GM04503 (cell line): Measurements from ENCODE around the gene TDRD1.

Experiments
- DNase-seq: peaks from one replicate; pipeline ENCODE4 v3.0.0-alpha.2; 2012; ENCODE audit warnings: low read depth

Gene TDRD1

DNA sequence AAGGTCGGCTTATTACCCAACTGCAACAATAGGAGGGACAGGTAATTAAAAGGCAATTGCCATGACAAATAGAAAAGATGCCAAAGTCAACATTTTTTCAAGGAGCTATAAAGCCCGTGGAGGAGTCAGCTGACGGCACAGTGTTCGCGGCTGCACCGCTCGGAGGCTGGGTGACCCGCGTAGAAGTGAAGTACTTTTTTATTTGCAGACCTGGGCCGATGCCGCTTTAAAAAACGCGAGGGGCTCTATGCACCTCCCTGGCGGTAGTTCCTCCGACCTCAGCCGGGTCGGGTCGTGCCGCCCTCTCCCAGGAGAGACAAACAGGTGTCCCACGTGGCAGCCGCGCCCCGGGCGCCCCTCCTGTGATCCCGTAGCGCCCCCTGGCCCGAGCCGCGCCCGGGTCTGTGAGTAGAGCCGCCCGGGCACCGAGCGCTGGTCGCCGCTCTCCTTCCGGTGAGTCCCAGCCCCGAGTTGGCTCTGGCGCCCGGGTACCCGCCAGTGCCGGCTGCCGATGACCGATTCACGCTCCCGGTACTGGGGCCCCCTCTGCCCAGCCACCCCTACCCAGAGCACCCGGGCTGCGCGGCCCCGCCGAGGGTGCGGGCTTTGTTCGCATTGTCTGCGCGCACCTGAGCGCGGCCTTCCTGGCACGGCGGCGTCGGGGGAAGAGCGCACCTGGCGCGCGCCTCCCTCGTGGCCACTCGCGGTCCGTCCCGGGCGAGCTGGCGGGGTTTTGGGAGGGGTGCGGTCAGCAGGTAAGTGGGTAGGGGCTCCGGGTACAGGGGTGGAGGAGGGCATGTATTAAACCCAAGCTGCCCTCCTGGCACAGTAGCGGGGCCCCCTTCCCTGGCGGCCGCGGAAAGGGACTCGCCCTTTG is 60.2 kb downstream of the TDRD1 start, which contains the start of gene VWA2:
Gene VWA2 (plus strand): TSS at position 138 of the 877 bp plus-strand sequence. CDS start 9,460 bp downstream, outside the sequence.
- no peak for DNase-seq

DNA sequence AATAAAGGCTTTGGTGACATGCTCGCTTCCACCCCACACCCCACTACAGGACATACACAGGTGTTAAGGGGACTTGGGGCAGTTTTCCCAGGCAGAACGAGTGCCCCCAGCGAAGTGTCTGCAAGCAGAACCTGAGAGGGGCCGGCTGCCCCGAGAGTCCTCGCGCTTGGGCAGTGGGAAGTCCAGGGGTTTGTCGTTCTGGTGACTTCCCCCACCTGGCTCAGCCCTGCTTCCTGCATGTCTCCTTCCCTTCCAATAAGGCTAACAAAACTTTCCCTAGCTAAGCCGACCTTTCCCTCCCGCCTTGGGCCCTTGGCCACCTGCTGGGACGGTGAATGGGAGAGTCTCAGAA is 60.8 kb downstream of the TDRD1 start:
- DNase-seq = no peak

DNA sequence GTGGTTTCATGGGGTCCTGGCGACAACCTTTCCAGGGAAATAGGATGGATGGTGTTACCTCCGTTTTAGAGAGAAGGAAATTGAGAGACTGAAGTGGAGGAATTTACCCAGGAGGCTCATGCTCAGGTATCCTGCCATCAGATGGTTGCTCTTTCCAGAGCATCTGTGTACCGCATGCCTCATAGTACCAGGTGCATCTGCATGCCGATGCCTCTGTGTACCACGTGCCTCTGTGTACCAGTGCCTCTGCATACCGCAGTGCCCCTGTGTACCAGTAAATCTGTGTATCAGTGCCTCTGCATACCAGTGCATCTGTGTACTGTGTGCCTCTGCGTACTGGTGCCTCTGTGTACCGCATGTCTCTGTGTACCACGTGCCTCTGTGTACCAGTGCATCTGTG is 63.1 kb downstream of the TDRD1 start:
- no peak for DNase-seq

DNA sequence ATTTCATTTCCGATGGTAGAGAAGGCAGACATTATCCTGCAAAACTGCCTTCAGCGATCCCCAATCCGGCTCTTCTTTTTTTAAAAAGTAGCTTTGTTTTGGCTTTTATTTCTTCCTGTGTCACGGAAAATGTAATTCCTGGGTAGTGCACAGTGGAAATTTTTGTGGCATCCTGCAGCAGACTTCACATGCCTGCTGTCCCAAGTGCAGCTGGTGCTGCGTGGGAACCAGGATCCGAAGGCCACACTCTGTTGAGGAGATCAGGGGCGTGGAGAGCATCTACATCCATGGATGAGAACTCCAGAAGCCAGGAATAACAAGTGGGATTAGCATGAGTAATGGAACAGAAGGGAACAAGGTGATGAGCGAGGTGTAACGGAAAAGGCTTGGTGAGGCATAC is 64.5 kb downstream of the TDRD1 start:
- DNase-seq = no peak

DNA sequence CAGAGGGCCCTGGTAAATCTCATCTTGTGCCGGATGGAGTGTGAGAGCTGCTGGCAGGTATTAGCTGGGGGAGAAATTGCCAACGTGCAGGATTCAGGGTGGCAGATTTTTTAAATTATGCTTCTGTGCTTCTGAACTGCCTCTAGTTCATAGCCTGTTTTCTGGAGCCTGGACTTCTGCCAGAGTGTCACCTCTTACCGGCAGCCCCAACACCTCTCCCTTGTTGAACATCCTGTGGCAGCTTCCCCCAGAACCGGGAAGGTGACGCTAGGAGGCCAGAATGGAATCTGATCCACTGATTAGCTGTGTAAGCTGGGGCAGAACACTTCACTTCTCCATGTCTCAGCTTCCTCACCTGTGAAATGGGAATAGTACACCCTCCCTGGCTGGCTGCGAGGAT is 65.0 kb downstream of the TDRD1 start:
- DNase-seq = no peak

DNA sequence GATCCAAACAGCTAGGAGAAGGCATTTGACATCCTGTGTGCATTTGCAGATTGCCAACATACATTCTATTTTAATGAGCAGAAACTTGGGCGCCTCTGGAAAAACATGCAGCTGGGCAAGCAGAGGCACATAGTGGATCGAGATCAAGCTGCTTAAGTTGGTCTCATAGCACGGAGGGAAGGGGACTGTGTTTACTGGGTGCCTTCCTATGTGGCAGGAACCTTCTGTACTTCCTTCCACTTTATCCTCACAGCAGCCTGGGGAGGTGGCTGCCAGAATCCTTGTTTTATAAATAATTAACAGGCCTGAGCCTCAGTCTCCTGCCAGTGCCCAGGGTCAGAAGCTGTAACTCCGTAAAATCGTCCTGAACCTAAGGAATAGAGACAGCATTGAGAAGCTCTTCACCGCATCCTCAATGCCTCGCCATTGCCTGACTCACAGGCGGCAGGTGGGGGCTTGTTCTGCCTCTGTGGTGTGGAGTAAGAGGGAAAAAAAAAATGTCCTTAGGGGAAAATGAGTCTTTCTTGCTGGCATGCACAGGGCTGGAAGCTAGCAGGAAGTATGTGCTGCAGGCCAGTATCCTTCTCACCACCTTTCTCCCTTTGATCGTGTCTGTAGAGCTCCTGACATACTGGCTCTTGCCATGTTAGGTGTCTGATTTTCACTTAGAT is 66.1 kb downstream of the TDRD1 start:
- DNase-seq = no peak

DNA sequence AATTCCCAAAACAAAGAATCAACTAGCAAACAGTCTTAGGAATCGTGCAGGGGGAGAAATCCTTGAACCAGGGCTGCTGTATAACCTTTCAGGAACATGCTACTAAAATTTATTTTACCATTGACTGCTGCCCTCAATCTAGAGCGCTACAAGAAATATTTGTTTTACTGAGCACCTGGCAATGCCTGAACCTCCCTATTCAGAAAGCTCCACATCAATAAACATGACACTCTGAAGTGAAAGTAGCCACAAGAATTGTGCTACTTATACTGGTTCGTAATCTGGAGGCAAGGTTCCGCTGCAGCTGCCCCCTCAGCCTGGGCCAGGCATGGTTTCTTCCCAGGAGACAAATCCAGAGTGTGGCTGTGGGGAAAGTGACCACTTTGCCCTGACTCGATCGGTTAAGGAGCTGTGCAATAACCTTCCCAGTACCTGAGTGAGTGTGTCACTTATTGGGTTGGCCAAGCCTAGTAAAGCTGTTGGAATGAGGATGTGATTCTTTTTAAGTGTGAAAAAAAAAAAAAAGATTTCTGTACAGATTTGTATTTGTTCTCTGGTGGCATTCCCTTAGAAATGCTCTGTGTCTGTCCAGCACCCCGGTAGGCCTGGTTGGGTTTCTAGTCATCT is 67.6 kb downstream of the TDRD1 start:
- no peak for DNase-seq

DNA sequence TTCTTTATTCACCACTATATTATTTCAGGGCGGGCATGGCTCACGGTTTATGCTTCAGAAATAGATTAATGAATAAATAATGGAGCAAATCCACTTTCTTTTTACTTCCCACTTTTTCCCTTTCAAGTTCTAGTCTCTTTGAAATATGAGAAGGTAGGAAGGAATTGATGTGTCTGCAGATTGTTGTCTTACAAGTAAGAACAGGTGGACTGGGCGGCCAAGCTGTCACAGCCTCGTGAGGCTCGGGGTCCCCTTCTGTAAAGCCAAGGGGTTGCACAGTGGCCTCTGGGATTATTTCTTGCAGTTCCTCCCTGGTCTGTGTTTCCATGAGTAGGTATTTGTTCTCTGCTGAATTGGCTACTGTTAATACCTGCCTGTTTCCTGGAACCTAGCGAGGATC is 71.1 kb downstream of the TDRD1 start:
- DNase-seq = no peak

DNA sequence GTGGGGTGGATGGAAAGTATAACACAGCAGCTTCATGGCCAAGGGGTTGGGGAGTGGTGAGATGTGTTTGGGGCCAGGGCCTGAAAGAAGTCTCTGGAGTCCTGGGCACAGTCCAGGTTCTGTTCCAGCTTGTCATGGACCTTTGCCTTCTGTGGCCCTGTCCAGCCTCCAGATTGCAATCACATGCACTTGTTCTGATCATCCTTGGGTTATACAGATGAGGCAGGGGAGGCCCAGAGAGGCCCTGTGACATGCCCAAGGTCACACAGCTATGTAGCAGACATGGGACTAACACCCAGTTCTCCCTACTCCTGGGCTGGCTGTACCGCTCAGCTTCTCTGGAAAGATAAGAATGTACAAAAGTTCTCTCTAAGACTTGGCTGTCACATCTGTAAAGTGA is 71.6 kb downstream of the TDRD1 start:
- no peak for DNase-seq

GRCh38 chr10:114252092-114252491 is 72.9 kb downstream of the TDRD1 start:
- DNase-seq = no peak

DNA sequence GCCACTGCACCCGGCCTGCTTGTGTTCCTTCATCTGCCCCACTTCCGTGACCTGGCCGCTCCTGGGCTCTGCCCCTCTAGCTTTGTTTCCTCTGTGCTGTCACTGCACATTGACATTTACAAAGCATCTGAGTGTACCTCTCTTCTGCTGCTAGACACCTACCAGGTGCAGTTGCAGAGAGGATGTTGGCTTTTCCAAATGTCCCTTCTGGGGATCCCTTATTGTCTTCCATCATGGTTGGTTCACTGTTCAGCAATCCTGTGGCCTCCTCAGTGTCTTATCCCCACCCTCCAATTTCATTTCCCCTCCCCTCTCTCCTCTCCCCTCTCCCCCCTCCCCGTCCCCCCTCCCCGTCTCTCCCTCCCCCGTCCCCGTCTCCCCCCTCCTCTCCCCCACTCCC is 73.7 kb downstream of the TDRD1 start:
- DNase-seq = no peak

GRCh38 chr10:114255227-114255626 is 76.1 kb downstream of the TDRD1 start:
- DNase-seq = no peak

DNA sequence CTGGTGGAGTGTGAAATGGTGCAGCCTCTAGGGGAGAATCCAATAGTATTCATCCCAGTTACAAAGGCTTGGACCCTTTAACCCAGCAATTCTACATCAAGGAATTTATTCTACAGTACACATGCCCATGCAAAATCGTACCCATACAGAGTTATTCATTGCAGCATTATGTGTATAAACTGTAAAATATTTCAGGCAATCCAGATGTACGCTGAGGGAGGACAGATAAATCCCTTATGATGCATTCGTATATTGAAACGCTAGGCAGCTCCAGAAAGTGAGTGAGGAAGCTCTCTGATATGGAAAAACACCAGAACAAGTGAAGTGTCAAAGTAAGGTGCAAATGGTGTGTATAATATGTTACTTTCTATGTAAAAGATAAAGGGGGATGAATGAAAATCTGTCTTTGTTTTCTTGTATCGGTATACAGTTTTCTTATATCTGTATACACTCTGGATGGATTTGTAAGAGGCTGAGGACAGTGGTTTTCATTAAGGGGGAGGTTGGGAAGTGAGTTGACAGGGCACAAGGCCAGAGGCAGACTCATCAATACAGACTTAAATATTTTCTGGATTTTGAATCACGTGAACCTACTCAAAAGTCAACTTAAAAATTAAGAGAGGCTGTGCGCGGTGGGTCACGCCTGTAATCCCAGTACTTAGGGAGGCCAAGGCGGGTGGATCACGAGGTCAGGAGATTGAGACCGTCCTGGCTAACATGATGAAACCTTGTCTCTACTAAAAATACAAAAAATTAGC is 77.0 kb downstream of the TDRD1 start:
- DNase-seq = no peak

- no peak for DNase-seq
Measured at GRCh38 chr10:114256822-114257221, 77.7 kb downstream of the TDRD1 start.

DNA sequence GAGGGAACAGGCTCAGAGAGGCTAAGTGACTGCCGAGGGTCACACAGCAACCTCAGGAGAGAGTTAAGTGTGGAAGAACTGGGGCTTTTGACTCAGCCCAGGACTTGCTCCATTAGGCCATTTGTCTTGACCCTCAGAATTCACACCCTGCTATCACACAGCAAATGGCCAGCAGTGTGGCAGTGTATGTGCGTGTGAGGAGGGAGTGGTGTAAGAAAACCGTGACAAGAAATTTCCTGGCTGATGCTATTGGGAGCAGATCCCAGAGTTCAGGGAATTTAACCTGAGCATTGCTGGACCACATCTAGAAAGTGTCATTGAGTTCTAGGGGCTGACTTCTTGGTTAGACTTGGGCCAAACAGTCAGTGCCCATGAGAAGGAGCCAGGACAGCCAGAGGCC is 78.3 kb downstream of the TDRD1 start:
- no peak for DNase-seq

DNA sequence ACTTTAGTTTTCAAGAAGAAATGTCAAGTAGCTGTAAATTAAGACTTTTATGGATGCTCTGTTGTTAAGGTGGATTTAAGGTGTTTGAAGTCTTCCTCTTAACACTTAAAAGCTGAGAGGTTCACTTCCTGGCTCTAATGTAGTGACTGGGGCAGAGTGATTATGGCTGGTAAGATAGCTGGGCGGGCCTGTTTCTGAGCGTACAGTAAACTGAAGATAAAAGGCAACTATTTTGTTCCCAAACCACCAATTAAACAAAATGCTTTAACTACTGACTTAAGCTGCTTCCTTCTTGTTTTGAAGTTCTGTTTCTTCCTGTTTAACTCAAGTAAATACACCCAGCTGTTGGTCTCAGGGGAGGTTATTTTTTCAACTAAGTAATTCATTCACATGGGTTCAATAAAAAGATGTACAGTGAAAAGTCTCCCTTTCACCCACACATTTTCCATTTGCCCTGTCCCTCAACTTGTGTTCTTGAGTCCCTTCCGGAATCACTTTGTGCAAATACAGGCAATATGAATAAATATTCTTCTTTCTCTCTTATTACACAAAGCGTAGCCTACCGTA is 79.2 kb downstream of the TDRD1 start:
- no peak for DNase-seq

DNA sequence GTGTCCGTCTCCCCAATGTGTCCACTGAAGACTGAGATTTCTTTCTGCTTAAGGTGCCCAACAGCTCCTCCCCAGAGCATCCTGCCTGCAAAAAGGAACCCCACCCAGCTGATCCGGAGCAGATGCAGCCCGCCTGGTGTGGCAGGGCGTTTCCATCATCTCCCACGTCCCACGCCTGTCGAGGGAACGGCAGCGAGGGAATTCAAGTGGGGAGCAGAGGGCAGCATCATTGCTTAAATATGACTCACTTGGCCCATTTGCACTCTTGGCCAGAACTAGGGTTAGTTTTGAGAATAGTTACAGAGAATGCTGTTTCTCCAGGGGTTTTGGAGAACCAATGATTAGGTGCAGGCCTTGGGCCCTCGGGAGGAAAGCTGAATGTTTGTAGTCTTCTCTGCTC is 80.7 kb downstream of the TDRD1 start:
- DNase-seq = peak; percentile 72

GRCh38 chr10:114260366-114260765 is 81.2 kb downstream of the TDRD1 start:
- no peak for DNase-seq

DNA sequence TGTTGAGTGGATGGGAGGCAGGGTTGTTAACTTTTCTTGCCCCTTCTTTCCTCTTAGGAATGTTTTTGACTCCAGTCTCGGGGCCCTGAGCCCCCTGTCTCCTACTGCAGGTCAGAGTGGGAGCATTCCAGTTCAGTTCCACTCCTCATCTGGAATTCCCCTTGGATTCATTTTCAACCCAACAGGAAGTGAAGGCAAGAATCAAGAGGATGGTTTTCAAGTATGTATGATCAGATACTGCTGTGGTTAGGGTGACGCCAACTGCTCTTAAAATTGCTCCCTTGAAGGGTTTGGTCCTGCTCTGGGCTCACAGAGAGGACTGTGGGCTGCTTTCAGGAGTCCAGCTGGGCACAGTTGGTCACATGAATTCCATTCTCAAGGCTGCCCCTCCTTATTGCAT is 81.9 kb downstream of the TDRD1 start:
- peak; percentile 49 for DNase-seq

DNA sequence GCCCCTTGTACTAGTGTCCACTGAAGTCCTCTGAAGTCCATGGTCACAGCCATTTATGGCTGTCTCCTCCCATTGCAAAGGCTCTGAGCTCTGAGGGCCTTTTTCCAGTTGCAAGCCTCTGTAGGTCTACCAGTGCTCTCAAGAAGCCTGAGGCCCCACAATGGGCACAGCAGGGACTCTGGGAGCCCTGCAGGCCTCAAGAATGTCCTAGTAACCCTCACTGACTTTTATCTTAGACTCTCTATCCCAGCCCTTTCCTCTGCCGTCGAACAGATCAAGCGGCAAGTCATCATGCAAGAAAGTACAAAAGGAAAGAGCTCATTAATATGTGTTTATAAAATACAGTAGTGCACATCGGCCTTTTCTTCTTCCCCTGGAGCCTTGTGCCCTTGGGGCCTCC is 83.3 kb downstream of the TDRD1 start:
- no peak for DNase-seq

DNA sequence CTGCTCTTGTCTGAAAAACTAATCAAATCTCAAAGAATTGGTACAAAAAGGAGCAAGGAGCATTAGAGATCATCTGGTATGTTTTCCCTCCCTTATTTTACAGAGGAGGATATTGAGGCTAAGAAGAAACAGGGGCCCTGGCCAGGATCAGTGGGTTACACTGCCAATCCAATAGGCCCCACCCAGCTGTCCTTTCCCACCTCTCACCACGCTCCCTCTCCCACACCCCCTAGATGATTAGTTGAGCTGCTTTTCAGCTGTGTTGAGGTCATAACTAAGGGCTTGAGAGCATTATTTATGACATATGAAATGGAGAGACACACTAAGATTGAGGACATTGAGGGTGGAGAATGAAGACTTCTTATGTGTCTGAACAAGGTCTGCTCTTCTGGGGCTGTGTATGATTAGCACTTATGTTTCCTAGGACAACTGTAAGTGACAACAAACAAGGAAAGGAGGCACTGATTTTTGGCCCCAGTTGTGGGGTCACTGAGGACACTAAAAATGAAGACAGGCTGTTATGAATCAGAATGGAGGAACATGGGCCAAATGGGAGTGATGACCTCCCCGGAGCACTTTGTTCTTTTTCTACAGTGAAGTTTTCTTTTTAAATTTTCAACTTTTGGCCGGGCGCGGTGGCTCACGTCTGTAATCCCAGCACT is 86.4 kb downstream of the TDRD1 start:
- no peak for DNase-seq

- no peak for DNase-seq
Measured at GRCh38 chr10:114266521-114266920, 87.4 kb downstream of the TDRD1 start.
